GM18517 (cell line): ENCODE data around the gene HRNR.
"Not testable (repeated sequence)": the region's sequence is repeated elsewhere in the genome, so short reads cannot be mapped to it uniquely, and the experiment has no call there.

Source experiments
- ATAC-seq: cut with Tn5 transposase; IDR thresholded peaks from one replicate; pipeline ENCODE4 v1.9.1; 2021; ENCODE audit warnings: mild to moderate bottlenecking, moderate library complexity; ENCODE audit not compliant: unreplicated experiment

The HRNR gene

GRCh38 chr1:152224093-152224492 is at the start of gene HRNR:
HRNR (minus strand) TSS chr1:152224193; CDS start chr1:152223253, 940 bp downstream.
- ATAC-seq, result no peak

GRCh38 chr1:152256394-152256793 is 32.4 kb upstream of the HRNR start:
- not testable (repeated sequence) for ATAC-seq

- ATAC-seq, result no peak
These were observed 28.2 kb upstream of the HRNR start for GRCh38 chr1:152252157-152252556.

- no peak for ATAC-seq
These were observed 27.4 kb upstream of the HRNR start for GRCh38 chr1:152251391-152251790.

GRCh38 chr1:152247316-152247715 is 23.3 kb upstream of the HRNR start:
- no peak for ATAC-seq

- ATAC-seq, result no peak
These were observed 20.7 kb upstream of the HRNR start for GRCh38 chr1:152244576-152245273.

- no peak for ATAC-seq
These were observed 13.1 kb upstream of the HRNR start for GRCh38 chr1:152237093-152237492.

GRCh38 chr1:152228831-152229230 is 4.8 kb upstream of the HRNR start:
- ATAC-seq, result no peak

- ATAC-seq, result no peak
These were observed 3.4 kb upstream of the HRNR start for GRCh38 chr1:152227310-152227928.

- ATAC-seq, result no peak
These were observed 1.7 kb upstream of the HRNR start for GRCh38 chr1:152225678-152226077.

GRCh38 chr1:152220166-152221163 is 3.5 kb downstream of the HRNR start:
- ATAC-seq, result no peak

- ATAC-seq, result not testable (repeated sequence)
These were observed 4.6 kb downstream of the HRNR start for GRCh38 chr1:152219438-152219837.

- no peak for ATAC-seq
These were observed 5.1 kb downstream of the HRNR start for GRCh38 chr1:152218762-152219436.

GRCh38 chr1:152215604-152216003 is 8.4 kb downstream of the HRNR start:
- not testable (repeated sequence) for ATAC-seq

- not testable (repeated sequence) for ATAC-seq
These were observed 9.1 kb downstream of the HRNR start for GRCh38 chr1:152214911-152215310.

GRCh38 chr1:152198982-152199381 is 25.0 kb downstream of the HRNR start:
- no peak for ATAC-seq

GRCh38 chr1:152197361-152197941 is 26.5 kb downstream of the HRNR start:
- no peak for ATAC-seq

GRCh38 chr1:152191711-152192110 is 32.3 kb downstream of the HRNR start:
- no peak for ATAC-seq

GRCh38 chr1:152191260-152191659 is 32.7 kb downstream of the HRNR start:
- no peak for ATAC-seq

- ATAC-seq, result no peak
These were observed 33.4 kb downstream of the HRNR start for GRCh38 chr1:152190589-152190988.
